WI38 (cell line): Measurements from ENCODE around the gene ZNF207.

Experiments
- H3K4me3 ChIP-seq: 2 replicates; pipeline ENCODE4 v1.5.1; 2011; ENCODE audit warnings: low read depth, mild to moderate bottlenecking, control low read depth, low read length
- CTCF ChIP-seq: IDR thresholded peaks from 2 replicates; pipeline ENCODE4 v1.5.1; 2012; ENCODE audit warnings: low read depth, mild to moderate bottlenecking, control low read depth, low read length

Gene ZNF207

DNA sequence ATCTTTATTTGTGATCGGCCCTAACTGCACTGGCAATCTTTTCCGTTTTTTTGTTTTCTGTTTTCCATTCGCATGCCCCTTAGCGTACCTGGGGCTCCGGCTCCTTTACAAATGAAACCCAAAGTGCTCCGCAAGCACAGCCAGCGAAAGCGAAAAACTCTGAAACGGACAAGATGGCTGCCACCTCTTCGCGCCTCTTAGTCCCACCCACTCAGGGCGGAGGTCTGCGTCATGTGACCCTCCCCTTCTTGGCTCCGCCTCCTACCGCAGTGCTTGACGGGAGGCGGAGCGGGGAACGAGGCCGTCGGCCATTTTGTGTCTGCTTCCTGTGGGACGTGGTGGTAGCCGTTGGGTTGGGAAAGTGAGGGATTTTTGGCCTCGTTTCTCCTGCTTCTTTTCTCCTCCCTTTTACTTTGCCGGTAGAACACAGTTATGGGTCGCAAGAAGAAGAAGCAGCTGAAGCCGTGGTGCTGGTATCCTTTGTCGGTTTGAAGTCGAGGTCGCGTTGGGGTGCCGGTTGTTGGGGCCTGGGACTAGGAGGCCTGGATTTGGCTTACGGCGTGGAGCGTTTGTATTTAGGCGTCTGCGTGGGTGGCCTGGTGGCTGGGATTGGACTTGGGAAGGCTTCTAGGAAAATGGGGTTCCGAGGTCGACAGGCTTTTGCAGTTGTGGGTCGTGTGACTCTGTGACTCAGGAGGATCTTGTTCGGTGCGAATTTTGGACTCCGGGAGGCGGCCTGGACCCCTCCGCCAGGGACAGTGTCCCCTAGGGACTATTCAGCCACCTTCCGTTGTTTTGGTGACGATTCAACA lies at the start of gene ZNF207:
ZNF207 (plus strand) TSS at position 304 of the 812 bp plus-strand sequence; CDS start at position 433, 129 bp downstream.
- H3K4me3 ChIP-seq: peak within 1 kb of the TSS; percentile 99
- no peak for TF ChIP-seq CTCF

- TF ChIP-seq CTCF: no peak
- H3K4me3 ChIP-seq: no peak overlapping the region
Observed at GRCh38 chr17:32302037-32302436, 47.9 kb upstream of the ZNF207 start.

DNA sequence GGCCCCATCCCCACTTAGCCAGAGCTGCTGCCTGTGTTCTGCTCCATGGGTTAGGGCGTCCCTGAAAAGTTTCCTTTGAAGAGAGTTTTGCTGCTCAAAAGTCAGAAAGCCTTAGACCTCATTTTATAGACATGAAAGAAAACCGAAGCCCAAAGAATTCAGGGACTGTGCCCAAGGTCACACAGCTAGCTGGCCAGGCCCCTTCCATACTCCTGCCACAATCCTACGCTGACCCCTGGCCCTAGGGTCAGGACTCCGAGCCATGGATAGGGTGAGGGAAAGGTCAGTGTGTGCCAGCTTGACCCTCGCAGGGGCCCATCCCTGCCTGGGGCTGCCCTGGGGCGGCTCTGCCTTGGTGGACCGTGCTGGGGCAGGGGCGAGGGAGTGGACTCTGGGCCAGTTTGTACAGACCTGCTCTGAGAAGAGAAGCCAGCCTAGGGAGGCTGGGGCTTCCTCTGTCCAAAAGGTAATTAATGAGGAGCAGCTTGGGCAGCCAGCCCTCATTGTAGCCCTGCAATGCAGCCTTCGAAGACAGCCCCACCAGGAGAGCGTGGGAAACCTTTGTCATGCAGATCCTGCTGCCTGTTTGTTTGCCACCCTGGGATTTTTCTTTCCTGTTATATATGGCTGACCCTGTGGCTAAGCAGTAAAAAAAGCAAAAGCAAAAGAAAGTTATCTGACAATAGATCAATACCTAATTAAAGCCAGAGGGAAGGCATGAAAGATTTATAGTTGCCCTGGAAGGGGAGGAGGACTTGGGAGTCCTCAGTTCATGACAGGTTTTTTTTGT lies 46.9 kb upstream of the ZNF207 start:
- no peak for TF ChIP-seq CTCF
- no peak overlapping the region for H3K4me3 ChIP-seq

- H3K4me3 ChIP-seq: no peak overlapping the region
- TF ChIP-seq CTCF: no peak
Observed at GRCh38 chr17:32303781-32304288, 46.1 kb upstream of the ZNF207 start.

DNA sequence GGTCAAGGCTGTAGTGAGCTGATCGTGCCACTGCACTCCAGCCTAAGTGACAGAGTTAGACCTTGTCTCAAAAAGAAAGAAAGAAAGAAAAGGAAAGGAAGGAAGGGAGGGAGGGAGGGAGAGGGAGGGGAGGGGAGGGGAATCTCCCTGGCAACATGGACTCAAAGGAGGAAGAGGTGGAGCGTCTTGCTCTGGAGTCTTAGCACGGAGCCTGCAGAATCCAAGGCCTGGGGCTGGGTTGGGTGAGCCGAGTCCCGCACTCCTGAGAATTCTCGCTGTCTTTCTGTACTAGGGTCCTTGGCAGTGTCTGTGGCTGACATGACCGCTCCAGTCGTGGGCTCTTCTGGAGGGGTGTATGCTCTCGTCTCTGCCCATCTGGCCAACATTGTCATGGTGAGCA lies 44.9 kb upstream of the ZNF207 start:
- H3K4me3 ChIP-seq: no peak overlapping the region
- no peak for TF ChIP-seq CTCF

- TF ChIP-seq CTCF: no peak
Observed at GRCh38 chr17:32307658-32308057, 42.3 kb upstream of the ZNF207 start.

More at GRCh38 chr17:32307658-32308057, 42.3 kb upstream of the ZNF207 start:
- H3K4me3 ChIP-seq: no peak overlapping the region
